NCI-H2107 (cell line): ENCODE data around the gene MED6.

Source experiments
- DNase-seq: peaks from one replicate; lab custom pipeline; 2025; lab: John Stamatoyannopoulos, UW

The MED6 gene

DNA sequence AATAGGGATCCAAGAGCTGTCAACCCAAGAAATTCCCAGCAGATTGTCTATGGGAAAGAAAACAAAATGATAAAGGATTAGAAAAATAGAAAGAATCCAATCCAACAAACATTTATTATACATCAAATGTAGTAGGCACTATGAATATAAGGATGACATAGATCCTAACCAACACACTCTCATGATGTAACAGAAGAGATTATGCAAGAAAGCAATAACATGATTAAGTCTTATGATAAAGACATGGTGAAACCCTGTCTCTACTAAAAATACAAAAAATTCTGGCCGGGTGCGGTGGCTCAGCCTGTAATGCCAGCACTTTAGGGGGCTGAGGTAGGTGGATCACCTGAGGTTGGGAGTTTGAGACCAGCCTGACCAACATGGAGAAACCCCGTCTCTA is 2.7 kb downstream of the MED6 start:
- DNase-seq = no peak

DNA sequence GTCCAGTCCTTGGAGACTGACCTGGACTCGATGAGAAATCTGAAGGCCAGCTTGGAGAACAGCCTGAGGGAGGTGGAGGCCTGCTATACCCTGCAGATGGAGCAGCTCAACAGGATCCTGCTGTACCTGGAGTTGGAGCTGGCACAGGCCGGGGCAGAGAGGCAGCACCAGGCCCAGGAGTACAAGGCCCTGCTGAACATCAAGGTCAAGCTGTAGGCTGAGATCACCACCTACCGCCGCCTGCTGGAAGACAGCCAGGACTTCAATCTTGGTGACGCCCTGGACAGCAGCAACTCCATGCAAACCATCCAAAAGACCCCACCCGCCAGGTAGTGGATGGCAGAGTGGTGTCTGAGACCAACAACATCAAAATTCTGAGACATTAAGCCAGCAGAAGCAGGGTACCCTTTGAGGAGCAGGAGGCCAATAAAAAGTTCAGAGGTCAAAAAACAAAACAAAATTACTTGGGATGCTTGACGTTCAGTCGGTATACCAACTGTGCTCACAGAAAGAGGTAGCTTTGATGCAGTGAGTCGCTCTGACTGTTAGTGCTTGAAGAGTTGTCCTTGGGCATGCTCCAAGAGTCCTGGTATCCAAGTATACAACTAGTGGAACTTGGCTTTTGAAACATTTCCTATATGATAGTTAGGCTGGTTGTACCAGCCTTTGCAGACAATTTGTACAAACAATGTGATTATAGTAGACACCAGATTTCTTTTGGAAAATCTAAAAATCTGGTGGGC is 4.8 kb downstream of the MED6 start:
- DNase-seq = no peak

DNA sequence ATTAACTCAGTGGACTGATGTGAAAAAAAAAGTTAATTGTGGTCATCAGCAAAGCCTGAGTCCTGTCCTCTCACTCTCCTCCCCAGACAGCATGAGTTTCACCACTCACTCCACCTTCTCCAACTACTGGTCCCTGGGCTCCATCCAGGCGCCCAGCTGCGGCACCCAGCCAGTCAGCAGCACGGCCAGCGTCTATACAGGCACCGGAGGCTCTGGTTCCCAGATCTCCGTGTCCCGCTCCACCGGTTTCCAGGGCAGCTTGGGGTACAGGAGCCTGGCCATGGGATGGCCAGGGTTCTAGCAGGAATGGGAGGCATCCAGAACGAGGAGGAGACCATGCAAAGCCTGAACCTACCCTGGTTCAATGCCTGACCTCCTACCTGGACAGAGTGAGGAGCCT is 6.0 kb downstream of the MED6 start:
- no peak for DNase-seq

DNA sequence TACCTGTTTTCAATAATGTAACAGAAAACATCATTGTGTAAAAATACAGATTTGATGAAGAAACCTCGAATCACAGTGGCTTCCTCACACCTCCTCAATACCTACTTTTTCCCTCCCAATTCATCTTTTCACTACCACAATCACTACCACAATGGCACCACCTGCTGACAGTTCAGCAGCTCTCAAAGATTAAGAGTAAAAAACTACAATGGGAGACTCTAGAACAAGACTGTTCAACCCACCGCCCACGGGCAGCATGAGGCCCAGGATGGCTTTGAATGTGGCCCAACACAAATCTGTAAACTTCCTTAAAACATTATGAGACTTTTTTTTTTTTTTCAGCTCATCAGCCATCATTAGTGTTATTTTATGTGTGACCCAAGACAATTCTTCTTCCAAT is 15.2 kb downstream of the MED6 start:
- DNase-seq = no peak

DNA sequence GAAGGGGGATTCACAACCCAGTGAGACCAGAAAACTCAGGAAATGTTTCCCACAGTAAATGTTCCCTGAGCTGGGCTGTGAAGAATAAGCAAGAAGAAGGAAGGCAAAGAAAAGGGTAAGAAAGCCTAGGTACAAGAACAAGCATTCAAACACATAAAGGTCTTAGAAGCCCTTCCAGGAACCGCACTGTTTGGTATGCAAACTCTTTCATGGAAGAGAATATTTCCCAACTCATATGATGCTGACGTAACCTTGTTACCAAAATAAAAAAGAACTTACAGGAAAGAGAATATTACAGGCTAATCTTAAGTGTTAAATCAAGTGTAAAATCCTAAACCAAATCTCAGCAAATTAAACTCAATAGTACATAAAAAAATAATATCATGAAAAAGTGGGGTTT is 23.6 kb downstream of the MED6 start:
- no peak for DNase-seq

DNA sequence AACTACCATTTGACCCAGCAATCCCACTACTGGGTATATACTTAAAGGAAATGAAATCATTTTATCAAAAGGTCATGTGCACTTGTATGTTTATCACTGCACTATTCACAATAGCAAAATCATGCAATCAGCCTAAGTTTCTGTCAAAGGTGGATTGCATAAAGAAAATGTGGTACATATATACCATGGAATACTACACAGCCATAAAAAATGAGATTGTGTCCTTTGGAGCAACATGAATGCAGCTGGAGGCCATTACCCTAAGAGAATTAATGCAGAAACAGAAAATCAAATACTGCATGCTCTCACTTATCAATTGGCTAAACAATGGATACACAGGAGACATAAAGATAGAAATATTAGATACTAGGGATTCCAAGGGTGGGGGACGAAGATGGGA is 27.4 kb downstream of the MED6 start:
- DNase-seq = no peak

DNA sequence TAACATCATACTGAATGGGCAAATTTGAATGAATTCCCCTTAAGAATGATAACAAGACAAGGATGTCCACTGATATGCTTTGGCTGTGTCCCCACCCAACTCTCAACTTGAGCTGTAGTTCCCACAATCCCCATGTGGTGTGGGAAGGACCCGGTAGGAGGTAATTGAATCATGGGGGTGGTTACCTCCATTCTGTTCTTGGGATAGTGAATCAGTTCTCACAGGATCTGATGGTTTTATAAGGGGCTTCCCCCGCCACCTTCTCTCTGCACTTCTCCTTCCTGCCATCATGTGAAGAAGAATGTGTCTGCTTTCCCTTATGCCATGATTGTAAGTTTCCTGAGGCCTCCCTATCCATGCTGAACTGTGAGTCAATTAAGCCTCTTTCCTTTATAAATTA is 29.3 kb downstream of the MED6 start:
- no peak for DNase-seq

DNA sequence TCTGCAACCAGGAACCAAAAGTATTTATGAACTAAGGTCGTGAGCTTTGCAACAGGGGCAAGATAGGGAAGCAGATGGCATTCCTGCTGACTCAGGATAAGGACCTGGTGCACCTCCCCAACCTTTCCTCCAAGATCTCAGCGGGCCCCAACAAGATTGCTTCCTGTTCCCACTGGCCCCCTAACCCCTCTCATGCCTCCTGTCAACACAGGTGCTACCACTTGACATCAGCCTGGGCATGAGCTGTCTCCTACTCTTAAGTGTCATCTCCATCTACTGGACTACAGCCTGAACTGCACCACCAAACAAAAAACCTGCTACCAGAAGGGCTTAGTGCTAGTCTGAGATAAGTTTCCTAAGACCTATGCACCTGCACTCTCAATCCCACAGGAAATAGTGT is 32.7 kb downstream of the MED6 start:
- no peak for DNase-seq

DNA sequence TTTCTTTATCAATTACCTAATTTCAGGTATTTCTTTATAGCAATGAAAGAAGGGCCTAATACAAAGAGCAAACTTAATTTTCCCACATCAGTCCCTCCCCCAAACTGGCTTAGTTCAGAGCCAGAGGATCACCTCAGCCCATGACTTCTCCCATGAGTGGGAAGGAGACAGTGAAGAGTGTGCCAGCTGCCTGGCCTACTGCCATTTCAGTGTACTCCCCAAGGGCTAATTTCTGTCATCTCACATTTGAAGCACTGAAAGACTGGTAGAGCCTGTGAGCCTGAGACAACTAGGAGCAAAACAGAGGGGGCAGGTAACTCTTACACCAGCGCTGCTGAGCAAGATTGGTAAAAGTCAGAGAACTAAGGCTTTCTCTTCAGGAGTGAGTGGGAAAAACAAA is 36.6 kb downstream of the MED6 start:
- no peak for DNase-seq

DNA sequence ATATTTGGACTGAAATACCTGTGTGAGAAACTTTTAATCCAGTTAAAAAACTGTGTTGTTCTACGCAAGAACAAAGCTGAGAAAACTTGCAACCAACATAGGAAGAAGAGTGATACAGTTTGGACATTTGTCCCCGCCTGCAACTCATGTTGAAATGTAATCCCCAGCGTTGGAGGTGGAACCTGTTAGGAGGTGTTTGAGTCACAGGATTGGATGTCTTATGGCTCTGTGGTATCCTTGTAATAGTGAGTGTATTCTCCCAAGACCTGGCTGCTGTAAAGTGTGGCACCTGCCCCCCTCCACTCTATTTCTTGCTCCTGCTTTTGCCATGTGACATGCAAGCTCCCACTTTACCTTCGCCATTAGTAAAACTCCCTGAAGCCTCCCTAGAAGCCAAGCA is 37.0 kb downstream of the MED6 start:
- no peak for DNase-seq

DNA sequence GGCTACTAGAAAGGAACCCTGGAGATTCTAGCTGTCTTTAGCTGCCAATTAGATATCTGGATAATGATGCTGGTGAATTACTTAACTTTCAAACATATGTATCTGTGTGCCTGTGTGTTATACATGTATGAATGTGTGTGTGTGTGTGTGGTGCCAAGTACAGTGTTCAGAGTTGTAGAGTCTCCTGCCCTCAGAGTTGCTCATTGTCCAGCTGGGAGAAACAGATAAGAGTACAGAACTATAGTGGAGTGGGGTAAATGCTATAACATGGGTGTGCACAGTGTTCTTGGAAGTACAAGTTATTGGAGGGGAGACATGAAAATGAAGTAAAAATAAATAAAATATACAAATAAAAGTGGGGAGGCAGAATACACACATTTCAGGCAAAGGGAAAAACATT is 42.1 kb downstream of the MED6 start:
- DNase-seq = no peak

DNA sequence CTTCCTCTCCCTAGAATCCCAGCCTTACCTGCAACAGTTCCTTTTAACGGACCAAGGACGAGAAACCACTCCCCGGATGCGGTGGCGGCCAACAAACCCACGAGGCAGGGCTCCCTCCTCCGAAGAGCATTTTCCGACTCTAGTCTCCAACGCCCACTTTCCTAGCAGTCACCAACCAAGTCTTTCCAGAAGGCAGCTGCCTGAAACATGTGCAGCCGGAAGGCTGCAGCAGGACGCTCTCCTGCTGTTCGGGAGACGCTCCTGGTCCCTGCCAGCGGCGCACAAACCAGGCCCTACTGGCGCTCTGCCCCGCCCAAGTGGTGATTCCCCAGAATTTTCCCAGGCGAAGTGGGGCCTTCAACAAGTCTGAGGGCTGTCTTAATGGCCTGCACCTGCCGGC is 44.6 kb downstream of the MED6 start:
- no peak for DNase-seq

DNA sequence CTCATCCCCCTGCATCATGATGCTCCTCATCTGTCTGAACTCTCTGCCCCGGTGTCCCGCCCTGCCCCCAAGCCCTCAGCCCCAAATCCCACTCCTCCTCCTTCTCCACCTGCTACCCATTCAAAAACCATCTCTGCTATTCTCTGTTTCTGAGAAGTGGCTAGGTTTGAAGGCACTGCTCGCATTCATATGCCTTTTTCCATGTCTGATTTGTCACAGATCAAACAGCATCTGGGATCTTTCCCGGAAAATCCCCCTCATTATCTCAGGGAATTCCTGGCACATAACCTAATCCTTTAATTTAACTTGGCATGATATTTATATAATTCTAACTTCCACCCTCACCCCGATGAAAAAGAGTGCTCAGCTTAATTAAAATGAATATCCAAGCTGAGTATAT is 62.4 kb downstream of the MED6 start:
- DNase-seq = no peak

DNA sequence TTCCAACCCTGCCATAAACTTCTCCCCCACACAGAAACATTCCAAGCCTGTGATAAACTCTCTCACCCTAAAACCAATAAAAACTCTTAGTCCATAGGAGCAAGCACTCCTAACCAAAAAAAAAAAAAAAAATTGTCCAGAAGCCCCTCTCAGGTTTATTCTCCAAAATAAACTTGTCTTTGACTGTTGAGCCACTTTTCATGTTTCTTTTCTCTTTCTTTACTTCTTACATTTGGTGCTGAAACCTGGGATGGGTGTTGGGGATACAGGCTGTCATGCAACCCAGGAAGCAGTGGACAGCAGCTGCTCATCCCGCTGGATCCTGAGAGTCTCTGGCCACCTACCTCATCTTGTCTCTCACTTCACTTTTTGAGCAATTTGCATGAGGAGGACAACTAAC is 63.6 kb downstream of the MED6 start:
- no peak for DNase-seq

DNA sequence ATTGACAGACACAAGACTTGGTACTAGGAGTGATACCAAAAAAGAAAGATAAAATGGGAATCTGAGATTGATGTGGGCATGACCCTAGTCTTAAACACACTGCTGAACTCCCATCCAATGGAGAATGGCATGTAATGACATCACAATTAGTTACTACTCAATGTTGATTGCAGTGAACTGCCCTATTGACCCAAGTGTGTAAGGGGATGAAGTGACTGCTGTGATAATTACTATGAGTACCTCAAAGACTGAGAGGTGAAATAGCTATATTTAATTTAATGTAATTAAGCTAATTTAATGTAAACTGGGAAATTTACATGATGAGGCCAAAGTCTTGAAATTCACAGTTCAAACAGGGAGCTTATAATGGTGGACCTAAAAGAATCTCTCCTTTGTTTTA is 65.6 kb downstream of the MED6 start, which contains the start of gene ADAM20:
TSS of gene ADAM20 (minus strand) at position 101 of the 400 bp plus-strand sequence. CDS start 10,247 bp downstream, outside the sequence.
- DNase-seq = no peak
